Astrocyte (in vitro differentiated cells and primary cell): ENCODE measurements around the gene AKAP13.

Experiments used
- CTCF ChIP-seq: IDR thresholded peaks from 2 replicates; pipeline ENCODE4 v1.5.1; 2011; ENCODE audit warnings: low read depth, mild to moderate bottlenecking, inconsistent platforms, low read length, moderate library complexity; ENCODE audit not compliant: insufficient read depth
- EZH2 ChIP-seq: IDR thresholded peaks from 2 replicates; pipeline ENCODE4 v1.6.1; 2012; ENCODE audit warnings: mild to moderate bottlenecking, low read length, inconsistent platforms; ENCODE audit not compliant: insufficient read depth

GRCh38 chr15:85354948-85355347 is 25.5 kb upstream of the AKAP13 start:
- no peak for TF ChIP-seq CTCF
- no peak for TF ChIP-seq EZH2
